HUES6 (cell line): ENCODE data around the gene ARHGAP26.

Source experiments
- H3K27ac ChIP-seq: 2 replicates; pipeline ENCODE4 v1.7.0; 2013; ENCODE audit warnings: low read depth, mild to moderate bottlenecking, low read length, inconsistent platforms
- H3K27me3 ChIP-seq: 2 replicates; pipeline ENCODE4 v1.6.1; 2013; ENCODE audit warnings: low read length; ENCODE audit not compliant: control insufficient read depth, insufficient read depth
- H3K36me3 ChIP-seq: 2 replicates; pipeline ENCODE4 v1.6.1; 2013; ENCODE audit warnings: low read length; ENCODE audit not compliant: control insufficient read depth, insufficient read depth
- H3K4me1 ChIP-seq: 2 replicates; pipeline ENCODE4 v1.6.1; 2013; ENCODE audit warnings: low read length; ENCODE audit not compliant: control insufficient read depth, insufficient read depth
- H3K4me3 ChIP-seq: 2 replicates; pipeline ENCODE4 v1.5.1; 2013; ENCODE audit warnings: low read depth, low read length
- H3K9ac ChIP-seq: one replicate; pipeline ENCODE4 v1.6.1; 2013; ENCODE audit warnings: mild to moderate bottlenecking, low read length
- H3K9me3 ChIP-seq: 2 replicates; pipeline ENCODE4 v1.6.1; 2013; ENCODE audit warnings: low read depth, low read length; ENCODE audit not compliant: control insufficient read depth, insufficient read depth

ARHGAP26 gene

GRCh38 chr5:143014017-143014651 is 244.0 kb downstream of the ARHGAP26 start:
- H3K9ac ChIP-seq = no peak overlapping the region
- H3K27ac ChIP-seq = no peak overlapping the region
- H3K36me3 ChIP-seq = 0 out of 2 replicates have a peak, but pooled peaks cover 4% of the 10 kb centered on the region
- H3K4me3 ChIP-seq = no peak overlapping the region
- peaks cover 14% of the 10 kb centered on the region for H3K4me1 ChIP-seq
- no peaks in the 10 kb centered on the region for H3K27me3 ChIP-seq
- H3K9me3 ChIP-seq = 0 out of 2 replicates have a peak, but pooled peaks cover 6% of the 10 kb centered on the region

DNA sequence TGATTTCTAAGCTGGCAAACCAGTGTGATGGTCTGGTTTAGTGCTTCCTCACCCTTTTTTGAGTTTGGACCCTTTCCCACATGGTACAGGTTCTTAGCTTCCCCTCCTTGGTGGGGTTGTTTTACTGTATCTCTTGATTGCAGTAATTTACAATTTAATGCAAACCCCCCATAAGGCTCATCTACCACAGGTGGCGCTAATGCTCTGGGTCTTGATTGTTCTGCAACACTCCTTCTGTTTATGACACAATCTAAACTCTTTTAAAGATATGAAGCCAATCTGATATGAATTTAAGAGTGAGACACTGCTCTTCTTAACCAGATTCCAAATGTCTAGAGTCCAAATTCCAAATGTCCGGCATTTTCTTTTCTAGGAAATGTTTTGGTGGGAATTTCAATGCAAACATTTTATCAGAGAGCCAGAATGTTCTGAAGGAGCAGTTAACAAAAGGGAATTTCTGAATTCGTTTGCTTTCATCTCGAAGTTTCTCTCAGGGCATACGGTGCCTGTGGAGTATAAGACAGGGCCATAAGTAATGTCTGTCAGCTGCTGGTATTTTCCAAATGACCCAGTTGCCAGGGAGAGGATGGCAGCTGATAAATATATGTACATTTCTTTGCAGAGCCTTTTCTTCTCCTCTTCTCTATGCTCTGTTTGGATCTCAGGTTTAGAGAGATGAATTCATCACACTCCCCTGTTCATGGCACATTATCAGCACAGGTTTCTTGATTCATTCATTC is 246.8 kb downstream of the ARHGAP26 start:
- no peak overlapping the region for H3K9ac ChIP-seq

GRCh38 chr5:143017541-143017940 is 247.4 kb downstream of the ARHGAP26 start:
- Histone ChIP-seq H3K36me3 (0 out of 2 replicates have a peak, but pooled peaks cover 4% of the 10 kb centered on the region), H3K9me3 (0 out of 2 replicates have a peak, but pooled peaks cover 6% of the 10 kb centered on the region), H3K4me1 (peaks cover 20% of the 10 kb centered on the region), H3K27me3 (no peaks in the 10 kb centered on the region), H3K9ac (no peak overlapping the region), H3K4me3 (no peak overlapping the region), H3K27ac (no peak overlapping the region)

More for the DNA sequence above, 246.8 kb downstream of the ARHGAP26 start:
- H3K4me1 ChIP-seq = peaks cover 20% of the 10 kb centered on the region
- 0 out of 2 replicates have a peak, but pooled peaks cover 6% of the 10 kb centered on the region for H3K9me3 ChIP-seq
- H3K36me3 ChIP-seq = 0 out of 2 replicates have a peak, but pooled peaks cover 4% of the 10 kb centered on the region
- H3K27ac ChIP-seq = no peak overlapping the region
- no peaks in the 10 kb centered on the region for H3K27me3 ChIP-seq
- H3K4me3 ChIP-seq = no peak overlapping the region

GRCh38 chr5:143017992-143018391 is 247.8 kb downstream of the ARHGAP26 start:
- no peak overlapping the region for H3K27ac ChIP-seq
- no peak overlapping the region for H3K4me3 ChIP-seq
- H3K4me1 ChIP-seq = peaks cover 20% of the 10 kb centered on the region
- no peaks in the 10 kb centered on the region for H3K27me3 ChIP-seq
- no peak overlapping the region for H3K9ac ChIP-seq
- H3K36me3 ChIP-seq = 0 out of 2 replicates have a peak, but pooled peaks cover 4% of the 10 kb centered on the region
- 0 out of 2 replicates have a peak, but pooled peaks cover 6% of the 10 kb centered on the region for H3K9me3 ChIP-seq

GRCh38 chr5:143019157-143019556 is 249.0 kb downstream of the ARHGAP26 start:
- H3K4me1 ChIP-seq = peaks cover 27% of the 10 kb centered on the region

GRCh38 chr5:143019614-143020515 is 249.7 kb downstream of the ARHGAP26 start:
- Histone ChIP-seq H3K27me3 (no peaks in the 10 kb centered on the region), H3K4me1 (peaks cover 24% of the 10 kb centered on the region), H3K27ac (no peak overlapping the region), H3K9me3 (0 out of 2 replicates have a peak, but pooled peaks cover 6% of the 10 kb centered on the region), H3K36me3 (0 out of 2 replicates have a peak, but pooled peaks cover 4% of the 10 kb centered on the region), H3K4me3 (no peak overlapping the region), H3K9ac (no peak overlapping the region)

More at GRCh38 chr5:143019157-143019556, 249.0 kb downstream of the ARHGAP26 start:
- Histone ChIP-seq H3K9ac (no peak overlapping the region), H3K36me3 (0 out of 2 replicates have a peak, but pooled peaks cover 4% of the 10 kb centered on the region), H3K4me3 (no peak overlapping the region), H3K9me3 (0 out of 2 replicates have a peak, but pooled peaks cover 6% of the 10 kb centered on the region), H3K27ac (no peak overlapping the region), H3K27me3 (no peaks in the 10 kb centered on the region)

- Histone ChIP-seq H3K4me3 (no peak overlapping the region), H3K36me3 (0 out of 2 replicates have a peak, but pooled peaks cover 4% of the 10 kb centered on the region), H3K27ac (no peak overlapping the region), H3K9me3 (0 out of 2 replicates have a peak, but pooled peaks cover 6% of the 10 kb centered on the region), H3K4me1 (peaks cover 21% of the 10 kb centered on the region), H3K27me3 (no peaks in the 10 kb centered on the region), H3K9ac (no peak overlapping the region)
These were observed 251.4 kb downstream of the ARHGAP26 start for GRCh38 chr5:143021595-143021994.

DNA sequence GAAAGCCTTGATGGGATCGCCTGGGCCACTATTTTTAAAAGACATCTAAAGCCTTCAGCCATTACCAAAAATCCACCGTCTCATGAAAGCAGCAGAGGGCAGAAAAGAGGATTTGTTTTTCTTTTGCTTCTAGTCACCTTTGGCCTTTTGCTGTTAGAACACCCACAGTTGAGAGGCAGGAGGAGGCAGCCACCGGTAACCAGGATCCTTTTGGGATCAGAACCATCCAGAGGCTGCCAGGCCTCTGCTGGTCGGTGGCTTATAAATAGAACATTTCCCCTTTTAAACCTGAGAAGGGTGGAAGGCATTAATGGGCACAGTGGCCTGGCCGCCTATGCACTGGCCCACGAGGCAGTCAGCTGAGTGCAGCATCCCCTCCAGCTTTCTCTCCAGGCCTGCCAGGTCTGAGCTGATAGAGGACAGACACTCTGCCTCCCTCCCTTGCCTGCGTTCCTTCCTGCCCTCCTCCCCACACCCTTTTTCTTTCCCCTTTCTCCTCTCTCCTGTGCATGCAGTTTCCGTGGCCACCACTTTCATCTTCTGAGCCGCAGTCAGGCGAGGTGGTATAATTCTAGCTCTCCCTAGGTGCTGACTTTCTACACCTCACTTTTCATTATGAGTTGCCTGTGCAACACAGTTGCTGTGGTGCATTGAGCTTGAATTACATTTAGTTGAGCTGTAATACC is 253.4 kb downstream of the ARHGAP26 start:
- Histone ChIP-seq H3K36me3 (no peaks in the 10 kb centered on the region), H3K27ac (no peak overlapping the region), H3K4me3 (no peak overlapping the region), H3K9me3 (no peaks in the 10 kb centered on the region), H3K9ac (no peak overlapping the region), H3K27me3 (no peaks in the 10 kb centered on the region), H3K4me1 (peaks cover 21% of the 10 kb centered on the region)

- H3K9ac ChIP-seq = no peak overlapping the region
- no peak overlapping the region for H3K27ac ChIP-seq
- H3K9me3 ChIP-seq = no peaks in the 10 kb centered on the region
- H3K4me3 ChIP-seq = no peak overlapping the region
- no peaks in the 10 kb centered on the region for H3K27me3 ChIP-seq
- no peaks in the 10 kb centered on the region for H3K36me3 ChIP-seq
- peaks cover 15% of the 10 kb centered on the region for H3K4me1 ChIP-seq
These were observed 254.2 kb downstream of the ARHGAP26 start for GRCh38 chr5:143024228-143024920.

DNA sequence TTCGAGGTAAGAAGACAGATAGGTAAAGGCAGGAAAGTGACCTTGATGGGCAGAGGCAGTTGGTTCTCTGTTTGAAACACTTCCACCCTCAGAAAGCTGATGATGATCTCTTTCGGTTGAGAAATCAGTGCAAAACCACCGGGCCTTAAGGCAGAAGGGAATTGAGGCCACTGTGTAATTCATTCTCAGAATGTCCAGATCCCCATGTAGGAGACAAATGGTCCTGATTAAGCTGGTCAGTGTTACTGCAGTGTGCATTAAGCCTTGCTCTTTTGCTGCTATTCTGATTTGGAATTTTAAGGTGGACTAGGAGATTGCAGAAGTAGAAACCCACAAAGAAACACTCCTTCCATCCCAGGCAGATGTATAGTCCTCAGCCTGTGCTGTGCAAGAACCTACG is 255.2 kb downstream of the ARHGAP26 start:
- no peaks in the 10 kb centered on the region for H3K36me3 ChIP-seq
- no peak overlapping the region for H3K4me3 ChIP-seq
- peaks cover 7% of the 10 kb centered on the region for H3K4me1 ChIP-seq
- H3K27me3 ChIP-seq = no peaks in the 10 kb centered on the region
- H3K9ac ChIP-seq = no peak overlapping the region
- H3K27ac ChIP-seq = no peak overlapping the region
- no peaks in the 10 kb centered on the region for H3K9me3 ChIP-seq
